ENCODE data around the gene SORBS2.
A peak's percentile ranks its signal among the peaks of the same experiment; 100 is the strongest.

The SORBS2 gene

GRCh38 chr4:185778307-185778706, 33.7 kb downstream of the SORBS2 start:
- peak; percentile 18 to 30 for DNase-seq
- Histone ChIP-seq H3K18ac (ENCODE audit: low read length) (no peak overlapping the region), H4K91ac (ENCODE audit: low read depth, low read length) (no peak overlapping the region), H3K4me1 (ENCODE audit: control insufficient read depth in 1 of 2, insufficient read depth in 2 of 2, low read length in 2 of 2) (peaks cover 0 to 2% of the 10 kb centered on the region in 2 experiments), H3K4me2 (ENCODE audit: low read length) (no peak overlapping the region), H3K79me1 (ENCODE audit: low read length) (peaks cover 2% of the 10 kb centered on the region), H3K27ac (ENCODE audit: low read depth, low read length) (no peak overlapping the region), H4K12ac (ENCODE audit: low read depth, low read length) (no peak overlapping the region), H2BK12ac (ENCODE audit: low read length) (no peak overlapping the region), H2AK5ac (ENCODE audit: low read length) (no peak overlapping the region), H3K9me3 (ENCODE audit: insufficient read depth, low read depth, low read length) (peaks cover 2% of the 10 kb centered on the region), H2BK5ac (ENCODE audit: low read depth, low read length, poor library complexity) (no peak overlapping the region), H2AFZ (ENCODE audit: insufficient read depth, low read length, poor library complexity) (no peak overlapping the region), H3K36me3 (ENCODE audit: control insufficient read depth in 1 of 2, insufficient read depth in 2 of 2, low read length in 2 of 2) (no peaks in the 10 kb centered on the region), H3K79me2 (ENCODE audit: control insufficient read depth, insufficient read depth, low read length, poor library complexity) (no peaks in the 10 kb centered on the region), H3K14ac (ENCODE audit: low read length) (no peak overlapping the region), H4K8ac (ENCODE audit: low read depth, low read length) (no peak overlapping the region), H3K23ac (ENCODE audit: low read length) (no peak overlapping the region), H2BK120ac (ENCODE audit: insufficient read depth, low read length, poor library complexity) (peak overlapping the region; percentile 33), H3K9ac (ENCODE audit: low read length) (no peak overlapping the region), H3K27me3 (ENCODE audit: insufficient read depth, low read length) (no peaks in the 10 kb centered on the region), H3K4ac (ENCODE audit: low read depth, low read length) (no peak overlapping the region), H3K4me3 (ENCODE audit: low read depth, low read length) (no peak overlapping the region)
- no CpG with 5 or more reads among the region's 11 CpGs for WGBS (ENCODE audit: extremely low coverage, insufficient coverage, insufficient read length)

- no peak overlapping the region for H3K27ac ChIP-seq (ENCODE audit: low read depth, low read length)
- H3K14ac ChIP-seq (ENCODE audit: low read length), result no peak overlapping the region
- H3K4me1 ChIP-seq (ENCODE audit: control insufficient read depth in 1 of 2, insufficient read depth in 2 of 2, low read length in 2 of 2), result peaks cover 0 to 3% of the 10 kb centered on the region in 2 experiments
- H2BK12ac ChIP-seq (ENCODE audit: low read length), result no peak overlapping the region
- peaks cover 2% of the 10 kb centered on the region for H3K9me3 ChIP-seq (ENCODE audit: insufficient read depth, low read depth, low read length)
- H3K27me3 ChIP-seq (ENCODE audit: insufficient read depth, low read length), result no peaks in the 10 kb centered on the region
- no peak overlapping the region for H3K18ac ChIP-seq (ENCODE audit: low read length)
- no peak overlapping the region for H3K4ac ChIP-seq (ENCODE audit: low read depth, low read length)
- H4K8ac ChIP-seq (ENCODE audit: low read depth, low read length), result no peak overlapping the region
- H4K12ac ChIP-seq (ENCODE audit: low read depth, low read length), result no peak overlapping the region
- no peak overlapping the region for H4K91ac ChIP-seq (ENCODE audit: low read depth, low read length)
- H3K4me3 ChIP-seq (ENCODE audit: low read depth, low read length), result no peak overlapping the region
- H2AK5ac ChIP-seq (ENCODE audit: low read length), result no peak overlapping the region
- H3K36me3 ChIP-seq (ENCODE audit: control insufficient read depth in 1 of 2, insufficient read depth in 2 of 2, low read length in 2 of 2), result no peaks in the 10 kb centered on the region
- WGBS (ENCODE audit: extremely low coverage, insufficient coverage, insufficient read length), result no CpG with 5 or more reads among the region's 4 CpGs
- H3K9ac ChIP-seq (ENCODE audit: low read length), result no peak overlapping the region
- no peak overlapping the region for H2AFZ ChIP-seq (ENCODE audit: insufficient read depth, low read length, poor library complexity)
- H3K79me2 ChIP-seq (ENCODE audit: control insufficient read depth, insufficient read depth, low read length, poor library complexity), result no peaks in the 10 kb centered on the region
- H3K79me1 ChIP-seq (ENCODE audit: low read length), result peaks cover 2% of the 10 kb centered on the region
- H3K23ac ChIP-seq (ENCODE audit: low read length), result no peak overlapping the region
- H3K4me2 ChIP-seq (ENCODE audit: low read length), result no peak overlapping the region
- H2BK120ac ChIP-seq (ENCODE audit: insufficient read depth, low read length, poor library complexity), result no peak overlapping the region
- DNase-seq, result no peak
- no peak overlapping the region for H2BK5ac ChIP-seq (ENCODE audit: low read depth, low read length, poor library complexity)
These were observed 36.0 kb downstream of the SORBS2 start for GRCh38 chr4:185775792-185776555.

- H3K4me3 ChIP-seq (ENCODE audit: low read depth, low read length), result no peak overlapping the region
- H4K12ac ChIP-seq (ENCODE audit: low read depth, low read length), result no peak overlapping the region
- no peaks in the 10 kb centered on the region for H3K27me3 ChIP-seq (ENCODE audit: insufficient read depth, low read length)
- H3K9ac ChIP-seq (ENCODE audit: low read length), result no peak overlapping the region
- no peaks in the 10 kb centered on the region for H3K36me3 ChIP-seq (ENCODE audit: control insufficient read depth in 1 of 2, insufficient read depth in 2 of 2, low read length in 2 of 2)
- H3K4me2 ChIP-seq (ENCODE audit: low read length), result no peak overlapping the region
- H3K14ac ChIP-seq (ENCODE audit: low read length), result no peak overlapping the region
- no peak overlapping the region for H3K4ac ChIP-seq (ENCODE audit: low read depth, low read length)
- no peak overlapping the region for H4K8ac ChIP-seq (ENCODE audit: low read depth, low read length)
- WGBS (ENCODE audit: extremely low coverage, insufficient coverage, insufficient read length), result no CpG with 5 or more reads among the region's 5 CpGs
- no peaks in the 10 kb centered on the region for H3K9me3 ChIP-seq (ENCODE audit: insufficient read depth, low read depth, low read length)
- DNase-seq, result no peak
- H2AFZ ChIP-seq (ENCODE audit: insufficient read depth, low read length, poor library complexity), result no peak overlapping the region
- no peak overlapping the region for H2BK5ac ChIP-seq (ENCODE audit: low read depth, low read length, poor library complexity)
- H3K18ac ChIP-seq (ENCODE audit: low read length), result no peak overlapping the region
- H2AK5ac ChIP-seq (ENCODE audit: low read length), result no peak overlapping the region
- no peak overlapping the region for H4K91ac ChIP-seq (ENCODE audit: low read depth, low read length)
- no peaks in the 10 kb centered on the region for H3K79me2 ChIP-seq (ENCODE audit: control insufficient read depth, insufficient read depth, low read length, poor library complexity)
- H3K4me1 ChIP-seq (ENCODE audit: control insufficient read depth in 1 of 2, insufficient read depth in 2 of 2, low read length in 2 of 2), result peaks cover 0 to 3% of the 10 kb centered on the region in 2 experiments
- no peak overlapping the region for H2BK120ac ChIP-seq (ENCODE audit: insufficient read depth, low read length, poor library complexity)
- peaks cover 2% of the 10 kb centered on the region for H3K79me1 ChIP-seq (ENCODE audit: low read length)
- H3K23ac ChIP-seq (ENCODE audit: low read length), result no peak overlapping the region
- no peak overlapping the region for H3K27ac ChIP-seq (ENCODE audit: low read depth, low read length)
- H2BK12ac ChIP-seq (ENCODE audit: low read length), result no peak overlapping the region
These were observed 36.9 kb downstream of the SORBS2 start for GRCh38 chr4:185774845-185775680.

- Histone ChIP-seq H2AK5ac (ENCODE audit: low read length) (no peak overlapping the region), H3K79me1 (ENCODE audit: low read length) (peaks cover 2% of the 10 kb centered on the region), H4K8ac (ENCODE audit: low read depth, low read length) (no peak overlapping the region), H3K23ac (ENCODE audit: low read length) (no peak overlapping the region), H4K12ac (ENCODE audit: low read depth, low read length) (no peak overlapping the region), H2BK120ac (ENCODE audit: insufficient read depth, low read length, poor library complexity) (no peak overlapping the region), H4K91ac (ENCODE audit: low read depth, low read length) (no peak overlapping the region), H3K9me3 (ENCODE audit: insufficient read depth, low read depth, low read length) (no peaks in the 10 kb centered on the region), H3K36me3 (ENCODE audit: control insufficient read depth in 1 of 2, insufficient read depth in 2 of 2, low read length in 2 of 2) (no peaks in the 10 kb centered on the region), H3K18ac (ENCODE audit: low read length) (no peak overlapping the region), H3K9ac (ENCODE audit: low read length) (no peak overlapping the region), H3K4ac (ENCODE audit: low read depth, low read length) (no peak overlapping the region), H3K4me1 (ENCODE audit: control insufficient read depth in 1 of 2, insufficient read depth in 2 of 2, low read length in 2 of 2) (peaks cover 0 to 3% of the 10 kb centered on the region in 2 experiments), H2BK5ac (ENCODE audit: low read depth, low read length, poor library complexity) (no peak overlapping the region), H3K4me2 (ENCODE audit: low read length) (peak overlapping the region; percentile 8), H2BK12ac (ENCODE audit: low read length) (no peak overlapping the region), H2AFZ (ENCODE audit: insufficient read depth, low read length, poor library complexity) (no peak overlapping the region), H3K27me3 (ENCODE audit: insufficient read depth, low read length) (no peaks in the 10 kb centered on the region), H3K14ac (ENCODE audit: low read length) (no peak overlapping the region), H3K27ac (ENCODE audit: low read depth, low read length) (no peak overlapping the region), H3K4me3 (ENCODE audit: low read depth, low read length) (no peak overlapping the region), H3K79me2 (ENCODE audit: control insufficient read depth, insufficient read depth, low read length, poor library complexity) (no peaks in the 10 kb centered on the region)
- no CpG with 5 or more reads among the region's 8 CpGs for WGBS (ENCODE audit: extremely low coverage, insufficient coverage, insufficient read length)
- no peak for DNase-seq
These were observed 37.8 kb downstream of the SORBS2 start for GRCh38 chr4:185774131-185774653.

Measured in trophoblast cell (in vitro differentiated cells and primary cell).